Cardiac septum (tissue), 1 donor: ENCODE data around the gene DMC1. TPM values are rescaled to one million over a fixed set of nuclear protein-coding genes. Genes with fewer than 3 reads are reported as not detected.
"Not testable (repeated sequence)": the region's sequence is repeated elsewhere in the genome, so short reads cannot be mapped to it uniquely, and the experiment has no call there.

ENCODE experiments used
- DNase-seq: peaks from one replicate; pipeline ENCODE4 v3.0.0-alpha.2; 2020; ENCODE audit warnings: low spot score
- intact Hi-C: fragments of 100-400 bp; cut with DNase I; formaldehyde crosslinking; loops from one replicate; pipeline ENCODE4 v1.14.0; 2022
- long read RNA-seq: library from polyadenylated mRNA; unstranded; transcript quantifications from one replicate; pipeline ENCODE4 v2.0.0, GENCODE V29; 2021
- total RNA-seq: library from RNA; stranded (reverse); fragmentation: NEBNext Ultra II Directional; extraction: Animal tissue kit (Norgen Biotek cat#: 25700); gene quantifications from one replicate; pipeline ENCODE4 v1.2.1, GENCODE V29; 2021
- donor health status: DM: no; HTN: no; CAD: no.

DMC1 gene, protein sequence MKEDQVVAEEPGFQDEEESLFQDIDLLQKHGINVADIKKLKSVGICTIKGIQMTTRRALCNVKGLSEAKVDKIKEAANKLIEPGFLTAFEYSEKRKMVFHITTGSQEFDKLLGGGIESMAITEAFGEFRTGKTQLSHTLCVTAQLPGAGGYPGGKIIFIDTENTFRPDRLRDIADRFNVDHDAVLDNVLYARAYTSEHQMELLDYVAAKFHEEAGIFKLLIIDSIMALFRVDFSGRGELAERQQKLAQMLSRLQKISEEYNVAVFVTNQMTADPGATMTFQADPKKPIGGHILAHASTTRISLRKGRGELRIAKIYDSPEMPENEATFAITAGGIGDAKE
- 1.9 TPM for total RNA-seq
- long read RNA-seq, partial matches to known transcripts = 0 of 1 reads
- long read RNA-seq, other reads (novel, unspliced or antisense) = 1 of 1 reads

DNA sequence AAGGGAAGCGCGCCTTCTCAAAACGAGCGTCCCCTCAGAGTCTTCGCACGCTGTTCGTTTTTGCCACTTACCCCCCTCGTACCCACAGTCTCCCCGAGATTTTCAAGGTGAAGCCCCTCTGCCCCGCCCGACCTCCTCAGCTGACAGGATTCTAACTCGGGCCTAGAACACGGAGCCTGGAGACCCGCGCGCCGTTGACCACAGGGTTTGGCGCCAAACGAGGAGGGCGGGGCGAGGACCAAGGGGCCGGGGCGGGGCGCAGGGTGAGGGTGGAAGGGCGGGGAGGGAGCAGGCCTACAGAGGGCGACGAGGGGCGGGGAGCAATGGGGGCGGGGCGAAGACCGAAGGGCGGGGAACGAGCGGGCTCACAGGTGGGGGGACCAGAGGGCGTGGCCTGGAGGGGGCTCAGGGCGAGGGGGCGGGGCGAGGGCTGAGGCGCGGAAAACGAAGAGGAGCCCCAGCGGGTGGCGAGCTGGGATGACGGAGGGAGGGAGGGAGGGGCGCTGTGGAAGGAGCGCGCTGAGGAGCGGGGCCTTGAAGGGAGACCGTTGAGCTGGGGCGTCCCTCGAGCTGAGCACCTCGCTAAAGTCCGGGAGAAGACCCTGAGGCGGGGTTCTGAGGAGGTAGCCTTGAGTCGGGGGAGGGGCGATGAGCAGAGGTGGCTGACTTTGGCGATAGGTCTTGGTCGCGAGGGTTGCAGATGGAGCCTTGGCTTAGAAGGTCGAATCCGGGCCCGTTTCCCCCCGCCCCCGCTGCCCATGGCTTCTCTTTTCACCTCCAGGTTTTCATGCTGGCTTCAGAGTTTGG, at the start of gene DMC1:
Gene DMC1, minus strand, starts transcription at position 212 of the 807 bp plus-strand sequence. CDS start 1,927 bp downstream, outside the sequence.
- intact Hi-C loops = loop anchor here (1.0 to 5.0 kb wide), 5 partner anchors 64 to 518 kb away; partner anchors contain the start of gene DDX17
- DNase-seq = peak; percentile 95

DNA sequence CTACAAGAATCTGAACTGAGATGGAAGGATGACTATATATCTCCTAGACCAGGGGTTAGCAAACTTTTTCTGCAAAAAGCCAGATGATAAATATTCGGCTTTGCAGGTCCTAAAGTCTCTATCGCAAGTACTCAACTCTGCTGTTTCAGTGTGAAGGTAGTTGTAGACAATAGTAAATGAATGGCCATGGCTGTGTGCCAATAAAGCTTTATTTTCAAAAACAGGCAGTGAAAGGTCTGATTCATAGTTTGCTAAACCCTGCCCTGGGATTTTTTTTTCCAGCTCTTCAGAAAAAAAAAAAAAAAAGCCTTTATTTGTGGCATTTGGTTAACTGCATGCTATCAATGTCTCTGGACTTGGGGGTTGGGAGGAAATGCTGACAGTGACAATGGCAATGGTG, 48.7 kb upstream of the DMC1 start:
- intact Hi-C loops = no loop called here
- DNase-seq = no peak

DNA sequence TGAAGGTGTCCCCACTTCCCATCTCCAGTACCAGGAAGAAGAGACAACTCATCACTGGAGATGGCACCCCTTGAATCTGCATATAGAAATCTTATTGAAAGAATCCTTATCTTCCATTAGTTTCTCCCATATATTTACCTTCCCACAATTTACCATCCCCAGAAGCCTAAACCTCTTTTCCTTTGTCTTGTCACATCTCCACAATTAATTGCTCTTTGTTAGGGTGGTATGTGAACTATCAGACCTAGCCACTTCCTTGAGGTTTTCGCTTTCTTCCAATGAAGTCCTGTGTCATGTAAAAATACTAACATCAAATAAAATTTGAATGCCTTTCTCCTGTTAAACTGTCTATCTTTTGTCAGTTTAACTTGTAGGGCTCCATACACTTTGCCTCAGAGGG, 48.3 kb upstream of the DMC1 start:
- DNase-seq = no peak
- intact Hi-C loops = no loop called here

DNA sequence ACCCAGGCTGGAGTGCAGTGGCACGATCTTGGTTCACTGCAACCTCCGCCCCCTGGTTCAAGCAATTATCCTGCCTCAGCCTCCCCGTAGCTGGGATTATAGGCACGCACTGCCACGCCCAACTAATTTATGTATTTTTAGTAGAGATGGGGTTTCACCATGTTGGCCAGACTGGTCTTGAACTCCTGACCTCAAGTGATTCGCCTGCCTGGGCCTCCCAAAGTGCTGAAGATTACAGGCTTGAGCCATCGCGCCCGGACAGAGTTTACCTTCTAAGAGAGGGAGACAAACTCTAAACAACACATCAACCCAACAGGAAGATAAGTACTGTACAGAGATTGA, 45.1 kb upstream of the DMC1 start:
- intact Hi-C loops, DNase-seq: not testable (repeated sequence)

DNA sequence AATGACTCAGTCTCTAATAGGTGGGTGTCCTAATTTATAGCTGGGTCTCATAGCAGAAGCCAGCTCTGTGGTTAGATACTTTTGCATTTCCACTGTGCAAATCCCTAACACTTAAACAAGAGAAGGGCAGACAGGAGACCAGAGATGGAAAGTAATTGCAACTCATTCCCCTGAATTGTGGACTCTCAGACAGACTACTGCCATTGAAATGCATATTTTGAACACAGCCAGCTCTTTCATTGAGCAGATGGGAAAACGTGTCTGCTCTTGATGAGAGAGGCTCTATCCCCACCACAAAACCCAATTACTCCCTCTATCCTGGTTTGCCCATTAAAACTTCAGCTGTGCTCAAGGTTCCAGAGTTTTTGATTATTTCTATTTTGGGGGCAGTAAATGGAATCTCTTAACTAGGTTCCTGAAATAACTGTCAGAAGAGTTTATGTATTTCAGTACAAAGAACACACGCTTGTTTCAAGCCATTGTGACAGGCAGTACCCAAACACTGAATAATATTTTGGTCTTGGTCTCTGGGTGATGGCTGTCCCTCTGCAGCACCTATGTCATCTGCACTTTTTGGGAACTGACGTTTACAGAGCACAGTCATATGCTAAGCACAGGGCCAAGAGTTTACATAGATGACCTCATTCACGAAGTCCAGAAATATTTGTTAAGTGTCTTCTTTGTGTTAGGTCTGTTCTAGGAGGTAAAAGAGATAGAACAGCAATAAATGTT, 44.5 kb upstream of the DMC1 start:
- intact Hi-C loops = no loop called here
- DNase-seq = no peak

DNA sequence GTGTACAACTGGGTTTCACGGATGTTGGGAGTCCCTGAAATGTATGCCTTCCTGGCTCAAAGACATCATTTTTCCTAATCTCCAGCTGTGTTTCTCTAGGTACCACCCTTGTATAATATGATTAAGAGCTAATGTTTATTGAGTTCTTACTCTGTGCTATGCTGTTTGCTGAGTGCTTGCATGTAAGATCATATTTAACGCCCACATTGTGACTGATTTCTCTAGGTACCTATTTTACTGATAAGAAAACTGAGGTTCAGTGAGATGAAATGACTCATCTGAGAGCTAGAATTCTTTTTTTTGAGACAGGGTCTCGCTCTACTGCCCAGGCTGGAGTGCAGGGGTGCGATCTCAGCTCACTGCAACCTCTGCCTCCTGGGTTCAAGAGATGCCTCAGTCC, 43.6 kb upstream of the DMC1 start:
- intact Hi-C loops = no loop called here
- no peak for DNase-seq

DNA sequence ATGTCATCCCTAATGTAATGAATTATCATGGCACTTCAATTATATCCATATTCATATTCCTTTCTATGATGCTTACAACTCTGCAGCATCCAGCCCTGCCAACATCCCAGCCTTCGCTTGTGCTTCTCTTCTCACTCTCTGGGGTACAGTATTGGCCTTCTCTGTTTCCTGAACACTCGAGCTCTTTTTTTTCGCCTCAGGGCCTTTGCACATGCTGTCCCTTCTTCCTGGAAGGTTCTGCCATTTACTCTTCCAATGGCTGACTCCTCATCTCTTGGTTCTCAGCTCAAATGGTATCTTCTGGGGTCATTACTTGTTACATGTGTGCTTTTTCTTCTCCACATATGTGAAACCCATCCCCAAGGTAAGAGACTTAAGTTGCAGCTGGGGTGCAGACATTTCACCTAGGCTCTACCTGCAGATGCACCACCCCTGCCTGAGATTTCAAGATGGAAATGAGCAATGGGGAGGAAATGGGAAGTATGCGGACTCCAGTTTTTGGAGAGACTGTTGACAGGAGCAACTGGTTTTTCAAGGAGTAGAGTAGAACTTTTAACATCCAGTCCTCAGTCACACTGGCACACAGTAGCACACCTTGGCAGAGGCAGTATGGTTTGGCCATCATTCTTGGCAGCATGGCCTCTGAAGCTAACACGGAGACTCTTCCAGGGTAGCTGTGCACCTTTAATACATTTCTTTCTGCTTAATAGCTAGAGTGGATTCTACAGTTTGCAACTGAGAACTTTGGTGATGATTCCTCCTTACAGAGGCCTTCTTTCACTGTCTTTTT, 42.4 kb upstream of the DMC1 start:
- intact Hi-C loops = no loop called here
- no peak for DNase-seq

DNA sequence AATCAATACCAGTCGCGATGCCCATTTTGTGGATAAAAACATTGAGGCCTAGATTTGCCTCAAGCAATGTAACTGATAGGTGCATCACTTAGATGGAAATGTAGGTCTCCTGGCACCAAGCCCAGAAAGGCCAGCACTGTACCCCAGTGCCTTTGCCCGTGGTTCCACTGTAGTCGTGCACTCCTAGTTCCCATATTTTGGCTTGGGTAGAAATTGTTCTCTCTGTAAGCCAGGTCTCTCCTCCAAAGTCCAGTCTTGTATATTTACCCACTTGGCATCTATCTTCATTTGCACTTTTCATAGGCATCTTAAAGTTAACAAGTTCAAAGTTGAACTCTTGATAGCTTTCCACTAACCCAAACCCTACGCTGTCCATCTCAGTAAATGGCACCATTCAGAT, 41.6 kb upstream of the DMC1 start:
- intact Hi-C loops = no loop called here
- DNase-seq = peak; percentile 47

DNA sequence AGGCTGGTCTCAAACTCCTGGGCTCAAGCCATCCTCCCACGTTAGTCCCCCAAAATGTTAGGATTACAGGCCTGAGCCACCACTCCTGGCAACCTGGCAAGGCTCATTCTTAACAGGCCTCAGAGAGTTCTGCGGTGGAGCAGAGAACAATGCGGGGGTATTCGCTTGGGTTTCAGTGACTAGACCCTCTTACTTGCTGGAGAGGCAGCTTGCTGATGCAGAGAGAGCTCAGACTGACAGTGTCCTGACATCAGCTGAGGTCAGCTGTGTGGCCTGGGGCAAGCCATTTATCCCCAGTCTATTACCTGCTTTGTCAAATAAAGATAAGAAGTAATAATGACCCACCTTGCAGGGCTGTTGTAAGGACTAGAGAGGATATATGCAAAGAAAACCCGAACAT, 40.3 kb upstream of the DMC1 start:
- DNase-seq = peak; percentile 3
- intact Hi-C loops = no loop called here

DNA sequence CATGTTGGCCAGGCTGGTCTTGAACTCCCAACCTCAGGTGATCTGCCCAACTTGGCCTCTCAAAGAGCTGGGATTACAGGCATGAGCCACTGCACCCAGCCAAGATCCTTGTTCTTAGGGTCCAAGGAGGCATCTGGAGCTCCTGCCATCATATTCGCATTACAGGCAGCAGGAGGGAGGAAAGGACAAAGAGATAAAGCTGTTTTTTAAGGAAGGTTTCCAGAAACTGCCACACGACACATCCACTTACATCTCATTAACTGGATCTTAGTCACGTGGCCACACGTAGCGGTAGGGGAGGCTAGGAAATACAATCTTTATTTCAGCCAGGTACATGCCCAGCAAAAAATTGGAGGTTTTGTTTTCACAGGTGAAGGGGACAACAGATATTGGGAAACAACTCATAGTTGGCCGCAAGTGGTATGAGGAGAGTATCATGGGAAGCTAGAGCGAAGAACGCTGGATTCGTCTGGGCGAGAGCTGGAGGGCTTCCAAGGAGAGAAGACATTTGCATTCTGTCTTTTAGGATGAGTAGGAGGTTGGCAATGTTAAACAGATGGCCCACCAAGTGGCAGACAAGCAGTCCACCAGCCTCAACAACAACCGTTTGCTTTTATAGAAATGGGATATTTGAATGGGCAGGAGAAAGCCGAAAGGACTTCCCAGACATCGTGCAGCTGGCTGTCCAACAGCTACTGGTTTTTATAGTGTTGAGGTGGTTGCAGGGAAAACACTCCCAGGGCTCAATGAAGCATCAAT, 39.2 kb upstream of the DMC1 start:
- intact Hi-C loops = no loop called here
- peak; percentile 22 for DNase-seq

DNA sequence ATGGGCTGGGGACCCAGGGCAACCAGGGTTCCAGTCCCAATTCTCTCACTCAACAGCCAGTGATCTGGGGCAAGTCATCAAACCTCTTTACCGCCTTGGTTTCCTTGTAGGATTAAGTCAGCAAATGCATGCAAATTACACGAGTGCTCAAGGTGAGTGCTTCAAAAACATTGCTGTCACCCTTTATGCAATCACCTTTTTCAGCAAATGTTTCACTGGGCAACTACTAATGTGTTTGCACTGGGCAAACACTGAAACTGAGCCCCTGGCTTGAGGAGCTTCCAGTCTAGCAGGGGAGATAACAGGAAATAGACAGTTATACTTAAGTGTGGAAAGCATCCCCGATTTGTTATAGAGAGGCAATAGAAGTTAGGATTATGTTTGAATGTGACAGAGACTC, 37.7 kb upstream of the DMC1 start:
- DNase-seq = no peak
- intact Hi-C loops = no loop called here

DNA sequence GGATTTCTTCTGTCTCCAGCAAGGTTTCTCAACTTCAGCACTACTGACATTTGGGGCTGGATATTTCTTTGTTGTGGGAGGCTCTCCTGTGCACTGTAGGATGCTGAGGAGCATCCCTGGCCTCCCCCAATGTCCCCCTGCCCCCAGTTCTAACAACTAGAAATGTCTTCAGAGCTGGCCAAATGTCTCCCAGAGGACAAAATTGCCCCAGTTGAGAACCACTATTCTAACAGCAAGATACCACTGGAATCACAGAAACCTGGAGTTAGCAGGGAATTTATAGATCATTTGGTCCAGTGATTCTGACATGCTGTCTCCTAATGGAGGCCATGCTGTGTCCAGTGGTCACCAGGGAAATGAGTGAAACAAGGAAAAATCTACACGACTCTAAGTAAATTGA, 32.2 kb upstream of the DMC1 start:
- no peak for DNase-seq
- intact Hi-C loops = no loop called here

DNA sequence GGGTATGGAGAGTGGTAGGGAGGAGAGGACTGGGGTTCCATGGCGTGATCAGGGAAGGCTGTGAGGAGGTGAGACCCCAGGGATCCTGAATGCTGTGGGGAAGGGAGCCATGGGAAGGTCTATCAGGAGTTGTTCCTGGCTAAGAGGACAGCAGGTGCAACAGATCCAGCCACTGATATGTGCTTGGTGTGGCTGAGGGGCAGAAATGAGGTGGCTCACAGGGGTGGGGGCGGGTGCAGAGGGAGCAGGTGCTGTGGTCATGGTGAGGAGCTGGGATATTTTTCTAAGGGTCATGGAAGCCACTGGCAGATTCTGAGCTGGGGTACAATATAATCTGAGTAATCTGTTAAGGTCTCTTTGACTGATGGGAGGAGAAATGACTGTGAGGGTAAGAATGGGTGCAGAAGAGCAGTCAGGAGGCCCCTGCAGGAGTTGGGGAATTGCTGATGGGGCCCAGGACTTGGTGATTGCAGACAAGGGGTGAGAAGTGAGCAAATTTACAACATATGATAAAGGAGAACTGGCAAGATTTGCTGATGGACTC, 31.3 kb upstream of the DMC1 start:
- intact Hi-C loops = no loop called here
- DNase-seq = no peak

DNA sequence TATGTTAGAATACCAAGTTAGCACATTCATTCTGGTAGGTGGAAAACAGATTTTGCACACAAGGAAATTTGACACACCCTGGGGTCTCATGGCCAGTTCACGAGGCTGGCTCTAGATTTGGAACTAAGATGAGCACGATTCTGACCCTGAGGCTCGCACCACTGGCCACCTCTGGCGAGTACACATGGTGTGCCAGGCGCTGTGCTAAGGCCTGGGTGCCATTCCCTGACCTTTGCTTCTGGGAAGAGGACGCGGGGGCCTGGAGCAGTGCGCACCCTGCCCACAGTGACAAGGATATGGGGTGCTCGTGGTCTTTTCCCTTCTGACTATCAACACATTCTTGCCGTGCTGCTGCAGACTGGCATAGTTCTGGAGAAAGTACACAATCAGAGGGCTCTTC, 29.5 kb upstream of the DMC1 start:
- no peak for DNase-seq
- intact Hi-C loops = no loop called here

DNA sequence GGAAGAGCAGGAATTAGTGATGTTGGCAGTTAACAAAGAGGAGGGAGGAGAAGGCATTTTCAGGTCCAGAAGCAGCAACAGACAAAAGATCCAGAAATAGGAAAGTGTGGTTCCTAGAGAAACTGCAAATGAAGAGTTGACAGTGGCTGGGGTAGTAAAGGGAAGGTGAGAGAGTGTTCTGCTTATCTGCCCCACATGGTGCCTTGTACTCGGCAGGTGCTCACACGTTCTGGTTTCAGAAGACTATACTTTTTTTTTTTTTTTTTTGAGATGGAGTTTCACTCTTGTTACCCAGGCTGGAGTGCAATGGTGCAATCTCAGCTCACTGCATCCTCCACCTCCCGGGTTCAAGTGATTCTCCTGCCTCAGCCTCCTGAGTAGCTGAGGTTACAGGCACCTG, 12.9 kb upstream of the DMC1 start:
- DNase-seq, intact Hi-C loops: not testable (repeated sequence)

DNA sequence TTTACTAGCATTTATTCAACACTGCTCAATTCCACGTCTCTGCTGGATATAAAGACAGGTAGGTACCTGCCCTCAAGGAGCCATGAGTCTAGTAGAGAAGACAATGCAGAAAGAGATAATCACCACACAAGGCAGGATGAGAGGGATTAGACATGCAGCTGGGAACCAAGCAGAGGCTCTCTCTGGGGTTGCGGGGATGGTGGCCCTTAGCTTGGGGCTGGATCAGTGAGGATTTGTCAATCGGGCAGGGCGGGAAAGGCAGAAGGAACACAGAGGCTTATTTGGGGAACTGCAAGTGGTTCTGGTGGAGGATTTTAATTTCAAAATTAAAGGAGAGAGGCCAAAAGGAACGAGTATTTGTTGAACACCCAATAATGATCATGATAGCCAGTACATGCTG, 8.5 kb upstream of the DMC1 start:
- DNase-seq = no peak
- intact Hi-C loops = no loop called here

DNA sequence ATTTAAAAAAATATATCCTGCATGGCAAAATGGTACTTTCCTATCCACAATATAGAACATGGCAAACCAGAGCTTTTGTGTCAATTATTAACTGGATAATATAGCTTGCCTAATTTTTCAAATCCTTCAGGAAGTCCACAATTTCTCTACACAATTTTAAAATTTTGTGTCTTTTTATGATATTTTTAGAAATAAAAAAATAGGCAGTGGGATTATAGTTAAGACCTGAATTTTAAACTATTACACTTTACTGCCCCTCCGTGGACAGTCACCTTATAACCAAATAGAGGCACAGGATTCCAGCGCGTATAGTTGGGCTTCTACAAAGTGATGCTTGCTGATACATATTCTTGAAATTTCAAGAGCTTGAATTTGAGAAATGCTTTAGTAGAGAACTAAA, 2.1 kb upstream of the DMC1 start:
- intact Hi-C loops = loop anchor here (5.0 kb wide), 3 partner anchors 160 to 520 kb away; no protein-coding TSS in a partner anchor
- DNase-seq = no peak

DNA sequence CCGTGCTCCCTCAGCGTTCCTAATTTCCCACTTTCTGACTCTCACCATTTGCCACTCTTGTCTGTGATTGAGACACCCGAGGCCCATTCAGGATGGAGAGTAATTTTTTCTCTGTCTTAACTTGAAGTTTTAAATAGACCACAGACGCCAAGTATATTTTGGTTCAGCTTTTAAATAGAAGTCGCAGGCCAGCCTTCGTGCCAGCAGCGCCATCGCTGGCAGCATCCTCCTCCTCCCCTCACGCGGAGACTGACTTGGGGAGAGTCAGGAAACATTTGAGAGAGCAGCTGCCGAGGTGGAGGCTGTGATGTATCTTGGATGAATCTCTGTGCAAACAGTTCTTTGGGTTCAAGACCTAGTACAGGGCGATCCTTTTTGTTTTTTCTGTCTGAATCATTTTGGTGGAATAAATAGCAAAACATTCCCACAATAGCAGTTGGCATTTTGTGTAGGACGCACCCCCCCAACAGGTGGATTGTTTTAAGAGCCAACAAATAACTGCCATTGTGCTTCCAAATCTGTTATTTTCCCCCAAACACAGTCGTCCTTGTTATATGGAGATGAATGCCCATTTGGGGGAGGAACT, 889 bp upstream of the DMC1 start:
- DNase-seq = peak; percentile 78
- intact Hi-C loops = loop anchor here (1.0 to 5.0 kb wide), 4 partner anchors 65 to 519 kb away; partner anchors contain the start of gene DDX17
